Mucosa of stomach (tissue), 1 donor: ENCODE results near the gene MTNR1B.

Source experiments
- H3K27me3 ChIP-seq: one replicate; pipeline ENCODE4 v1.7.0; 2013; ENCODE audit warnings: mild to moderate bottlenecking, low read length; ENCODE audit not compliant: control insufficient read depth, insufficient read depth
- H3K36me3 ChIP-seq: one replicate; pipeline ENCODE4 v1.7.0; 2013; ENCODE audit warnings: low read length; ENCODE audit not compliant: control insufficient read depth, insufficient read depth
- H3K4me1 ChIP-seq: one replicate; pipeline ENCODE4 v1.7.0; 2013; ENCODE audit warnings: mild to moderate bottlenecking, low read length; ENCODE audit not compliant: control insufficient read depth, insufficient read depth
- H3K4me3 ChIP-seq: one replicate; pipeline ENCODE4 v1.7.0; 2013; ENCODE audit warnings: low read length
- H3K9ac ChIP-seq: one replicate; pipeline ENCODE4 v1.7.0; 2013; ENCODE audit warnings: mild to moderate bottlenecking, low read length, moderate library complexity
- H3K9me3 ChIP-seq: one replicate; pipeline ENCODE4 v1.7.0; 2013; ENCODE audit warnings: mild to moderate bottlenecking, low read length, moderate library complexity; ENCODE audit not compliant: control insufficient read depth
- donor health status: Pancreatic carcinoma.

The MTNR1B gene

GRCh38 chr11:92960886-92961285 lies 8.6 kb upstream of the MTNR1B start:
- no peaks in the 10 kb centered on the region for H3K36me3 ChIP-seq

GRCh38 chr11:92962446-92962845 lies 7.0 kb upstream of the MTNR1B start:
- H3K4me1 ChIP-seq = no peaks in the 10 kb centered on the region
- no peak overlapping the region for H3K9ac ChIP-seq
- peaks cover 2% of the 10 kb centered on the region for H3K27me3 ChIP-seq
- H3K9me3 ChIP-seq = no peaks in the 10 kb centered on the region
- no peaks in the 10 kb centered on the region for H3K36me3 ChIP-seq
- no peak overlapping the region for H3K4me3 ChIP-seq

More at GRCh38 chr11:92960886-92961285, 8.6 kb upstream of the MTNR1B start:
- no peak overlapping the region for H3K9ac ChIP-seq
- no peaks in the 10 kb centered on the region for H3K4me1 ChIP-seq
- H3K4me3 ChIP-seq = no peak overlapping the region
- H3K27me3 ChIP-seq = no peaks in the 10 kb centered on the region
- no peaks in the 10 kb centered on the region for H3K9me3 ChIP-seq

DNA sequence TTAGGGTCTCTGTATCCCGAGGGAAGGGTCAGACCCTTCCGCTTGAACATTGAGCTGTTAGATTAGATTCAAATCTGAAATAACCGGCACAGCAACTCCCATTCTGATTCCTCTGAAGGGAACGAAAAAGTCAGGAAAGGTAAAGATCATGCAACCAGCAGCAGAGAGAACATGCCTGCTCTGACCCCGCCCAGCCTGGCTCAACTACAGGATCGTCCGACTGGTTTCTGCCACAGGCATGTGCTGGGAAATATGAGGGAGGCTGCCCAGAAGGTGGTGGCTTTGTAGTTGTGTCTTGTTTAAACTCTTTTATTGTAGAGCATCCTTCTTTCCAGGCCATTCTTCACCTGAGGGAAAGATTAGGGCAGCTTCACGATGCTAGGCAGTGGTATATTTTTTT lies 5.0 kb upstream of the MTNR1B start:
- H3K4me1 ChIP-seq = no peaks in the 10 kb centered on the region
- H3K27me3 ChIP-seq = peaks cover 9% of the 10 kb centered on the region
- H3K4me3 ChIP-seq = no peak overlapping the region
- no peaks in the 10 kb centered on the region for H3K9me3 ChIP-seq
- H3K9ac ChIP-seq = no peak overlapping the region
- no peaks in the 10 kb centered on the region for H3K36me3 ChIP-seq

DNA sequence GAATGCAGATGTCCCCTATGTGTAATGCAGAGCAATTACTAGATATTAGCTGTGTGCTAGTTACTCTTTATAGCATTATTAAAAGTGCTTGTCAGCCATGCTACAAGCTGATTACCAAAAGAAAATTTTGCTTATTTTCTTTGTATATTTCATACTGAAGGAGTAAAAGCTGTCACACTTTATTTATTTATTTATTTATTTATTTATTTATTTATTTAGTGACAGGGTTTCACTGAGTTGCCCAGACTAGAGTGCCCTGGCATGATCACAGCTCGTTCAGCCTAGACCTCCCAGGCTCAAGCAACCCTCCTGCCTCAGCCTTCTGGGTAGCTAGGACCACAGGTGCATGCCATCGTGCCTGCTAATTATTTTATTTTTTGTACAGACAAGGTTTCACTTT lies 4.3 kb upstream of the MTNR1B start:
- H3K9me3 ChIP-seq = no peaks in the 10 kb centered on the region
- H3K27me3 ChIP-seq = peaks cover 16% of the 10 kb centered on the region
- H3K9ac ChIP-seq = no peak overlapping the region
- no peaks in the 10 kb centered on the region for H3K4me1 ChIP-seq
- H3K4me3 ChIP-seq = no peak overlapping the region
- H3K36me3 ChIP-seq = no peaks in the 10 kb centered on the region

- no peaks in the 10 kb centered on the region for H3K4me1 ChIP-seq
- no peak overlapping the region for H3K9ac ChIP-seq
- H3K36me3 ChIP-seq = no peaks in the 10 kb centered on the region
- no peaks in the 10 kb centered on the region for H3K9me3 ChIP-seq
- peaks cover 22% of the 10 kb centered on the region for H3K27me3 ChIP-seq
- H3K4me3 ChIP-seq = no peak overlapping the region
These were observed 2.3 kb upstream of the MTNR1B start for GRCh38 chr11:92967178-92967577.

DNA sequence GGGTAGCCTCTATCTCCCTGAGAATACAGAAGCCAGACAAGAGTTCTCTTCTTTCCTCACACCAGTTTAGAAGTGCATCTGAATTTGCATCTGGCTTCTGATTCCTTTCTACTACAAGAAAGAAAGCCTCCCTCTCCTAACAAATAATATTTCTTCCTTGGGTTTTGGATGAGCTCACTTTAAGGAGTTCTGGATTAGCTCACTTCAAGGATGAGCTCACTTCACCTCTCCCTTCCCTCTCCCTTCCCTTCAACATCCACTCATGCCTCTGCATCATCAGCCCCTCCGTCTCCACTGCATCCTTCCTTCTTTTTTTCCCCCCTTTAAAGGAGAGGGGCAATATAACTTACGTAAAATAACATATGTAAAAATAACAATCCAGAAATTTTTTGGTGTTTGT lies 1.6 kb upstream of the MTNR1B start:
- H3K4me1 ChIP-seq = no peaks in the 10 kb centered on the region
- H3K36me3 ChIP-seq = no peaks in the 10 kb centered on the region
- H3K9me3 ChIP-seq = no peaks in the 10 kb centered on the region
- no peak overlapping the region for H3K9ac ChIP-seq
- H3K27me3 ChIP-seq = peaks cover 22% of the 10 kb centered on the region
- no peak overlapping the region for H3K4me3 ChIP-seq

GRCh38 chr11:92969293-92969633 lies 188 bp upstream of the MTNR1B start:
- H3K4me3 ChIP-seq = no peak overlapping the region
- no peaks in the 10 kb centered on the region for H3K4me1 ChIP-seq
- no peaks in the 10 kb centered on the region for H3K36me3 ChIP-seq
- no peaks in the 10 kb centered on the region for H3K9me3 ChIP-seq
- H3K9ac ChIP-seq = no peak overlapping the region
- H3K27me3 ChIP-seq = peaks cover 22% of the 10 kb centered on the region

- Histone ChIP-seq H3K36me3 (no peaks in the 10 kb centered on the region), H3K4me3 (no peak overlapping the region), H3K27me3 (peaks cover 22% of the 10 kb centered on the region), H3K9me3 (no peaks in the 10 kb centered on the region), H3K9ac (no peak overlapping the region), H3K4me1 (no peaks in the 10 kb centered on the region)
These were observed 2.8 kb downstream of the MTNR1B start for GRCh38 chr11:92972248-92972647.

GRCh38 chr11:92975285-92975684 lies 5.8 kb downstream of the MTNR1B start:
- Histone ChIP-seq H3K36me3 (no peaks in the 10 kb centered on the region), H3K4me1 (no peaks in the 10 kb centered on the region), H3K27me3 (peaks cover 5% of the 10 kb centered on the region), H3K9ac (no peak overlapping the region), H3K9me3 (no peaks in the 10 kb centered on the region), H3K4me3 (no peak overlapping the region)

DNA sequence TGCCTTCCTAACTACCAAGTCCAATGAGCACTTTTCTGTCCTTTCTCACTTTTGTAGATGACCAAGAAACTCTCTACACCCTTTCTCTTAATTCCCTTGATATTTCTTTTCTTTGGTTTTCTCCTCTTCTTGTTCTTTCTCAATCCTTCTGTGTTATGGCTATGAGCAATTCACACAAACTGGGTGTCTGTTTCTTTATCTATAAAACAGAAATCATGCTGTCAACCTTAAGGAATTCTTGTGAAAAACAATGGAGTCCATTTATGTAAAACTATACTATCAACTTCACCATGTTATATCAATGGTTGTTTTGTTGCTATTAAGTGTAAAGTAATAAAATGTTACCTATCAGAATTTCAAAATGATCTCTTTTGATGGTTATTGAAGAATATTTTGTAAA lies 7.2 kb downstream of the MTNR1B start:
- no peaks in the 10 kb centered on the region for H3K4me1 ChIP-seq
- no peaks in the 10 kb centered on the region for H3K27me3 ChIP-seq
- H3K9ac ChIP-seq = no peak overlapping the region
- H3K9me3 ChIP-seq = no peaks in the 10 kb centered on the region
- H3K36me3 ChIP-seq = no peaks in the 10 kb centered on the region
- no peak overlapping the region for H3K4me3 ChIP-seq

DNA sequence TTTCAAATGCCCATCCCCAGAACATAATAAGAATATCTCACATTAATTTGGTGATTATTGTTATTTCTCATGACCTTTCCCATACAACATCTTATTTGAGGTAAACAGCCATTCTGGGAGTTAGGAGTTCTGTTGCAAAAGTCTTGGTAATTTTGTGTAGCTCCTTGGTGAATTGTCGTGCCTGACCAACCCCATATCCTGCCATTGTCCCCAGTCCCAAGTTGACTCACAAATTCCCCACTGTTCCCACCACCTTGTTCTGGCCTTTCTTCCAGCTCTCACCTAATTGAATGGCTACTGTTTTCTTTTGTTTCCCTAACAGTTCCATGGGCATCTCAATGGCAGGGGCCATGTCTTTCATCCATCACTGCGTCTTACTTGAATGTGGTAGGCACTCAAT lies 8.0 kb downstream of the MTNR1B start:
- no peaks in the 10 kb centered on the region for H3K27me3 ChIP-seq
- no peaks in the 10 kb centered on the region for H3K4me1 ChIP-seq
- no peaks in the 10 kb centered on the region for H3K9me3 ChIP-seq
- no peaks in the 10 kb centered on the region for H3K36me3 ChIP-seq
- no peak overlapping the region for H3K4me3 ChIP-seq
- no peak overlapping the region for H3K9ac ChIP-seq

DNA sequence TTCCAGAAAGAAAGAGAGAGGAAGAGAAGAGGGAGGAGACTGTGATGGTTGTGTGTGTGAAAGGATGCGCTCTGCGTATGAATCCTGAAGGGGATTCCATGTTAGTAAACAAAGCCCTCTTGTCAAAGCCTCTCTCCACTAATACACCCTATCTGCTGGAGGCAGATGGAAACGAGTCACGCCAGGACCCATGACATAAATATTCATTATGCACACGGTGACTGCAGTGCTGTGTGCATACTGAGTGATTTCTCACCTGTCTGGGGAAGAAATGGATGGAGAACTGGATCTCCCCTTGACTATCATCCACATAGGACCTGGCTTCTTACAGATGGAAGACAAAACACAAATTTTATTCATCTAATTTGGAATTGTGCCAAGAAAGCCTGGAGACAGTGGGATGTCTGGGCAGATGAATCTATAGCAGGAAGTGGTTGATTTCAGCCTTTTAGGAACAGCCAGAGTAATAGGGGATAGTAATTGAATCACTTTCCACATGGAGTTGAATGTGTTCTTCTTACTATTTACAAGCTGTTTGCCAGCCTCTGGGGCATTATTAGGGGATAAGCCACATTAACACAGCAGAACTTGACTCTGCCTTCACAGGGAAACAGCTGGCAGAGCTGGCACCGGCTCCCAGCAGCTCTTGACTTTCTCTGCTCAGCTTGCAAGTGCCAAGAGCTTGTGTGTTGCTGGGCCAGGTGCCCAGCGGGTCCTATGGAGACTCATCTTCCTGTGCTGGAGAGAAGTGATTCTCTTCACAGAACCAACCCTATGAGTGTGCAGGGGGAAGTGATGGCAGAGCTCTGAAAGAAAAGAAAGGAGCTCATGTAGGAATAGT lies 9.0 kb downstream of the MTNR1B start:
- no peak overlapping the region for H3K4me3 ChIP-seq
- no peak overlapping the region for H3K9ac ChIP-seq
- no peaks in the 10 kb centered on the region for H3K36me3 ChIP-seq

GRCh38 chr11:92979176-92979575 lies 9.7 kb downstream of the MTNR1B start:
- no peaks in the 10 kb centered on the region for H3K9me3 ChIP-seq
- no peaks in the 10 kb centered on the region for H3K27me3 ChIP-seq
- H3K36me3 ChIP-seq = no peaks in the 10 kb centered on the region
- no peak overlapping the region for H3K4me3 ChIP-seq
- no peak overlapping the region for H3K9ac ChIP-seq
- no peaks in the 10 kb centered on the region for H3K4me1 ChIP-seq

More for the DNA sequence above, 9.0 kb downstream of the MTNR1B start:
- H3K4me1 ChIP-seq = no peaks in the 10 kb centered on the region
- no peaks in the 10 kb centered on the region for H3K27me3 ChIP-seq
- H3K9me3 ChIP-seq = no peaks in the 10 kb centered on the region
